SJSA1 (cell line): ENCODE measurements around the gene DTX1. TPM values are rescaled to one million over a fixed set of nuclear protein-coding genes. Genes with fewer than 3 reads are reported as not detected.
"Not testable (repeated sequence)": the region's sequence is repeated elsewhere in the genome, so short reads cannot be mapped to it uniquely, and the experiment has no call there.

Source experiments
- DNase-seq, 2 experiments: peaks; one replicate each; pipeline ENCODE4 v3.0.0-alpha.2; 2015 to 2020; ENCODE audit warnings: low spot score in 2 of 2, low read depth in 1 of 2
- H3K27ac ChIP-seq: fragments of 250-450 bp; sonication (Bioruptor Pico); 2 replicates; pipeline ENCODE4 v1.5.1; 2020; ENCODE audit warnings: mild to moderate bottlenecking, moderate library complexity
- H3K27me3 ChIP-seq: fragments of 250-450 bp; sonication (Bioruptor Pico); replicated peaks from 2 replicates; pipeline ENCODE4 v1.5.1; 2020; ENCODE audit warnings: mild to moderate bottlenecking, moderate library complexity
- H3K36me3 ChIP-seq: fragments of 250-450 bp; sonication (Bioruptor Pico); 2 replicates; pipeline ENCODE4 v1.5.1; 2020; ENCODE audit warnings: mild to moderate bottlenecking
- H3K4me1 ChIP-seq: fragments of 250-450 bp; sonication (Bioruptor Pico); replicated peaks from 2 replicates; pipeline ENCODE4 v1.6.1; 2021; ENCODE audit warnings: mild to moderate bottlenecking
- H3K4me3 ChIP-seq: fragments of 250-450 bp; sonication (Bioruptor Pico); 2 replicates; pipeline ENCODE4 v1.5.1; 2020; ENCODE audit warnings: mild to moderate bottlenecking
- H3K9me3 ChIP-seq: fragments of 250-450 bp; sonication (Bioruptor Pico); replicated peaks from 2 replicates; pipeline ENCODE4 v1.5.1; 2020; ENCODE audit warnings: mild to moderate bottlenecking
- total RNA-seq: library from RNA; depleted of rRNA; stranded (reverse); fragments of >200 nt; shearing (Covaris generic); gene quantifications from 2 replicates; pipeline ENCODE4 v1.2.3, GENCODE V29; 2014

The DTX1 gene
- total RNA-seq, 1 experiment from 2014 or later, result not detected

- H3K4me3 ChIP-seq, result no peak overlapping the region
- DNase-seq, result no peak
- H3K27me3 ChIP-seq, result peaks cover 3% of the 10 kb centered on the region; the same call in 1 of the 2 replicates
- no peaks in the 10 kb centered on the region for H3K9me3 ChIP-seq
- H3K27ac ChIP-seq, result no peak overlapping the region
- no peaks in the 10 kb centered on the region for H3K36me3 ChIP-seq
- H3K4me1 ChIP-seq, result no peaks in the 10 kb centered on the region
Measured at GRCh38 chr12:113113397-113113796, 56.9 kb downstream of the DTX1 start.

GRCh38 chr12:113114447-113115178 lies 58.1 kb downstream of the DTX1 start:
- H3K9me3 ChIP-seq, result no peaks in the 10 kb centered on the region
- H3K36me3 ChIP-seq, result no peaks in the 10 kb centered on the region
- no peak overlapping the region for H3K27ac ChIP-seq
- H3K4me3 ChIP-seq, result no peak overlapping the region
- H3K4me1 ChIP-seq, result no peaks in the 10 kb centered on the region
- no peak for DNase-seq
- peaks cover 3% of the 10 kb centered on the region; the same call in 1 of the 2 replicates for H3K27me3 ChIP-seq

DNA sequence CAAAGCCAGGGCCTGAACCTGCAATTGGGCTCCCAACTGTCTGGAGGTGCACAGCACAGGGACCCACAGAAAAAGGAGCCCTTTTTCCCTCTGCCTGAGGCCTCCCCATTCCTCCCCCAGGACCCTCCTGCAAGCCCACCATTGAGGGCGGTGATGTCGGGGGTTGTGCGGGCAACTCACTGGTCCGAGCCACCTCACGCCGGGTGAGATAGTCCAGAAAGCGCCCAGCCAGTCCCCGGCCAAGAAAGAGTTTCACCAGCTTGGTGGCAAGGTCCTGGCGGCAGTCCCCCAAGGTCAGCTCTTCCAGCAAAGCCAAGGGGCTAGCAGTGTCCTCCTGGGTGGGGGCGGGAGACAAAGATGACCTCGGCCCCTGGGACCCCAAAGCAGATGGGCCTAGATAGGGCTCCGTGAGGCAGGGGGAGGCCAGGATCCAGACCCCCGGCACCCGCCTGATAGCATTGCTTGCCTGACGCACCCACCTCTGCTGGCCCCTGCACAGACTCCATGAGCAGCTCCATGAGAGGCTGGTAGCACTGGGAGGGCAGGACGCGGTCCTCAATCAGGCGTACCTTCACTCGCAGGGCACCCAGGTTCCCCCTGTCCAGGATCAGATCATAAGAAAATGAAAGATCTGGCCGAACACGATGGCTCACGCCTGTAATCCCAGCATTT lies 59.1 kb downstream of the DTX1 start:
- Histone ChIP-seq H3K9me3 (no peaks in the 10 kb centered on the region), H3K27ac (no peak overlapping the region), H3K4me1 (no peaks in the 10 kb centered on the region), H3K4me3 (no peak overlapping the region), H3K27me3 (peaks cover 3% of the 10 kb centered on the region; the same call in 1 of the 2 replicates), H3K36me3 (no peaks in the 10 kb centered on the region)
- no peak for DNase-seq

GRCh38 chr12:113116875-113117274 lies 60.3 kb downstream of the DTX1 start:
- Histone ChIP-seq H3K4me1 (no peaks in the 10 kb centered on the region), H3K27me3 (0 out of 2 replicates have a peak, but pooled peaks cover 3% of the 10 kb centered on the region), H3K36me3 (no peaks in the 10 kb centered on the region), H3K4me3 (no peak overlapping the region), H3K9me3 (no peaks in the 10 kb centered on the region), H3K27ac (no peak overlapping the region)
- DNase-seq, result no peak

GRCh38 chr12:113117684-113118083 lies 61.2 kb downstream of the DTX1 start:
- H3K4me3 ChIP-seq, H3K27ac ChIP-seq, H3K27me3 ChIP-seq, H3K4me1 ChIP-seq, DNase-seq, H3K36me3 ChIP-seq, H3K9me3 ChIP-seq: not testable (repeated sequence)

DNA sequence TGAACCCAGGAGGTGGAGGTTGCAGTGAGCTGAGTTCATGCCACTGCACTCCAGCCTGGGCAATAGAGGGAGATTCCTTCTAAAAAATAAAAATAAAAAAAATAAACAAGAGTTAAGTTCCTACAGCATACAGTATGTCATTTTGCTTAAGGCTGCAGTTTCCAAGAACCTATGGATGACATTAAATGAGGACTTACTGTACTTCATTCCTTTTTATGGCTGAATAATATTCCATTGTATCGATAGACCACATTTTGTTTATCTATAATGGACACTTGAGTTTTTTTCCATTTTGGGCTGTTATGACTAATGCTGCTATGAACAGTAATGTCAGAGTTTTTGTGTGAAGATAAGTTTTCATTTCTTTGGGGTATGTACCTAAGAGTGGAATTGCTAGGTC lies 61.6 kb downstream of the DTX1 start:
- no peaks in the 10 kb centered on the region for H3K4me1 ChIP-seq
- no peak for DNase-seq
- no peak overlapping the region for H3K27ac ChIP-seq
- no peaks in the 10 kb centered on the region for H3K9me3 ChIP-seq
- no peak overlapping the region for H3K4me3 ChIP-seq
- H3K36me3 ChIP-seq, result no peaks in the 10 kb centered on the region
- 0 out of 2 replicates have a peak, but pooled peaks cover 4% of the 10 kb centered on the region for H3K27me3 ChIP-seq

DNA sequence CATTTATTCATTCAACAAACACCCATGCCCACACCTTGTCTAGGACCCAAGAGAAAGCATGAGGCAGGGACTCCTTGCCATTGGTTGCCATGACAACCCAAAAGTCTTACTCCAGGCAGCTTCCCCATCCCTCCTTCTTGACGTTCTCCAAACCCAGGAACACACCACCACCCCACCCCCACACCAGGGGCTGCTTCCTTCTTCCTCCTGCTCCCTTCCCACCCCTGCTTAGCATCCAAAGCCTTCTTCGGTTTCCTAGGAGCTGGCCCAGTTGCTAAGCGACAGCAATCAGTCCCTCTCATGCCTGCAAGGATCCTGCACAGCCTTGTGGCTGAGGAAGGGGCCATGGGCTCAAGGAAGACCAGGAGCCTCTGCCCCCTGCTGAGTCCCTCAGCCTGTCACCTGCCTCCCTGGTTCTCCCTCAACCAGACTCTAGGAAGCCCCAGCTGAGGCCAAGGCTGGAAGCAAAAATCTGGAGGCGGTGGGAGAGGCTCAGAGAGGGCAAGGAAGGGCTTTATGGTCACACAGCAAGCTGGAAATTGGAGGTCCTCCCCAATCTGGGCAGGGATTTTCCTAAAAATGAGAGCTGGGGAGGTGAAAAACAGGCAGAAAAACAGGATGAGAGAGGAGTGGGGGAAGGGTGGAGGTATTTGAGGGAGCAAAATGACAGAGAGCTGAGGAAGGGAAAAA lies 63.6 kb downstream of the DTX1 start:
- Histone ChIP-seq H3K27me3 (0 out of 2 replicates have a peak, but pooled peaks cover 5% of the 10 kb centered on the region), H3K4me3 (no peak overlapping the region), H3K9me3 (no peaks in the 10 kb centered on the region), H3K27ac (no peak overlapping the region), H3K36me3 (no peaks in the 10 kb centered on the region), H3K4me1 (no peaks in the 10 kb centered on the region)
- DNase-seq, result no peak

- Histone ChIP-seq H3K9me3 (no peaks in the 10 kb centered on the region), H3K27ac (no peak overlapping the region), H3K4me3 (no peak overlapping the region), H3K27me3 (0 out of 2 replicates have a peak, but pooled peaks cover 5% of the 10 kb centered on the region), H3K36me3 (no peaks in the 10 kb centered on the region), H3K4me1 (no peaks in the 10 kb centered on the region)
- DNase-seq, result no peak
Measured at GRCh38 chr12:113120670-113121370, 64.3 kb downstream of the DTX1 start.

- Histone ChIP-seq H3K27ac (no peak overlapping the region), H3K9me3 (no peaks in the 10 kb centered on the region), H3K4me1 (no peaks in the 10 kb centered on the region), H3K36me3 (no peaks in the 10 kb centered on the region), H3K27me3 (peaks cover 7% of the 10 kb centered on the region; the same call in 1 of the 2 replicates), H3K4me3 (no peak overlapping the region)
- no peak for DNase-seq
Measured at GRCh38 chr12:113127791-113128199, 71.3 kb downstream of the DTX1 start.

GRCh38 chr12:113128802-113129663 lies 72.5 kb downstream of the DTX1 start:
- Histone ChIP-seq H3K9me3 (no peaks in the 10 kb centered on the region), H3K36me3 (no peaks in the 10 kb centered on the region), H3K4me1 (no peaks in the 10 kb centered on the region), H3K27me3 (peaks cover 2% of the 10 kb centered on the region; the same call in 1 of the 2 replicates), H3K27ac (no peak overlapping the region), H3K4me3 (no peak overlapping the region)
- no peak for DNase-seq

- Histone ChIP-seq H3K27ac (no peak overlapping the region), H3K4me1 (no peaks in the 10 kb centered on the region), H3K36me3 (no peaks in the 10 kb centered on the region), H3K9me3 (no peaks in the 10 kb centered on the region), H3K4me3 (no peak overlapping the region), H3K27me3 (peaks cover 2% of the 10 kb centered on the region; the same call in 1 of the 2 replicates)
- no peak for DNase-seq
Measured at GRCh38 chr12:113129664-113130456, 73.3 kb downstream of the DTX1 start.

GRCh38 chr12:113130457-113131135 lies 74.1 kb downstream of the DTX1 start:
- no peaks in the 10 kb centered on the region for H3K4me1 ChIP-seq
- H3K4me3 ChIP-seq, result no peak overlapping the region
- no peak for DNase-seq
- H3K9me3 ChIP-seq, result no peaks in the 10 kb centered on the region
- H3K27ac ChIP-seq, result no peak overlapping the region
- peaks cover 2% of the 10 kb centered on the region; the same call in 1 of the 2 replicates for H3K27me3 ChIP-seq
- no peaks in the 10 kb centered on the region for H3K36me3 ChIP-seq
